Vagina (tissue), 2 donors: ENCODE results near the gene SCN9A.

Source experiments
- CTCF ChIP-seq, 3 experiments: fragments of 450-650 bp in 2 of 3; fragments of 200-600 bp in 1 of 3; sonication (generic) in 1 of 3; IDR thresholded peaks; one replicate each; pipeline ENCODE4 v1.5.1; 2017 to 2019; ENCODE audit warnings: antibody characterized with exemption in 3 of 3, mild to moderate bottlenecking in 2 of 3, moderate library complexity in 2 of 3
- POLR2A ChIP-seq, 2 donors: fragments of 450-650 bp; IDR thresholded peaks; one replicate each; pipeline ENCODE4 v1.6.1; 2017; ENCODE audit warnings: antibody characterized with exemption in 2 of 2, mild to moderate bottlenecking in 2 of 2, moderate library complexity in 2 of 2
- POLR2AphosphoS5 ChIP-seq, 2 donors: sonication (generic); formaldehyde crosslinking; IDR thresholded peaks; one replicate each; pipeline ENCODE4 v1.9.0; 2017; ENCODE audit warnings: antibody characterized with exemption in 2 of 2, mild to moderate bottlenecking in 2 of 2, low read depth in 1 of 2; ENCODE audit not compliant: insufficient read depth in 1 of 2

DNA sequence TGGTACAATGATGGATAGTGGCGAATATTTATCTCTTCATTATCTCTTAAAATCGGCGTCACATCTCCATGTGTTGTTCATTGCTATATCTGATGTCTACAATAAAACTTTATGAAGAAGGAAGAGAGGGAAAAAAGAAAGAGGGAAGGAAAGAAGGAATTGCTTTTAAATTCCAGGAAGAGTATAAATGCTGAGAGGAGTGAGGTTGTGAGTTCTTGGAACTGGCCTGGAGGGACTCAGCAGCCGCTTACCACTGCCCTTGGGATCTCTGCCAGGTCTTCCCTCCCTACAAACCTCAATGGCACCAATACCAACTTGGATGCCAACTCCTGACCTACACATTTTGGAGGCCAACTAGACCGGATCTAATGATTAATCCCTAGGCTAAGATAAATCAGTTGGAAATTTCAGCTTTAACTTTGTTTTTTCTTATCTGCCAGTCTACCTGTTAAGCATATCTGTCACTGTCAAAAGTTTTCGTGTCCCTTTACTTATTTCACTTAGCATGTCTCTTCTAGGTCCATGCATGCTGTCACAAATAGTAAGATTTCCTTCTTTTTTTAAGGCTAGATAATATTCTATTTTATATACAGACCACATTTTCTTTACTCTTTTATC lies 9.8 kb downstream of the SCN9A start:
- TF ChIP-seq CTCF (IDR thresholded peaks at IDR 0.05) (no peak), POLR2AphosphoS5 (IDR thresholded peaks at IDR 0.05; ENCODE audit: insufficient read depth in 1 of 2, low read depth in 1 of 2) (no peak), POLR2A (IDR thresholded peaks at IDR 0.05) (no peak)
